Measurements from ENCODE around the gene MAP2K1. TPM values are rescaled to one million over a fixed set of nuclear protein-coding genes. Genes with fewer than 3 reads are reported as not detected.

MAP2K1 gene
- total RNA-seq, 1 donor from 2014 or later: 27.3 TPM

DNA sequence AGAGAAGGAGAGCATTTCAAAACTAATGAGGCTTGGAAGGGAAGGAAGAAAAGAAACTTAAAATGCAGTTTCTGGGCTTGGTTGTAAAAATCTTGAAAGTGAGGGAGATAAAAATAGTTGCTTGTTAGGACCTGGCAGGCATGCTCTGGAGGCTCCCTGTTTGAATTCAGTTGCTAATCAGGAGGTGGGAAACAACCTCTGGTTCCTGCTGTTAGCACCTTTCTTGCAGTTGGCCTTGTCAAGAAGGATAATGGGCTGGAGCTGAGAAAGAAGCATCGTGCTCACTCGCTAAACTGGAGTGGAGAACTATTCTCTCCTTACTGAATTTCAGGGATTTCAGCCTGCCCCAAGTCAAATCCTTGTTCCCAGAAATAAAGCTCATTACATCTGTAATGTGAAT is 87.4 kb downstream of the MAP2K1 start:
- H3K4me1 Mint-ChIP-seq (ENCODE audit: low read depth, unreplicated experiment): peaks cover 3% of the 10 kb centered on the region

DNA sequence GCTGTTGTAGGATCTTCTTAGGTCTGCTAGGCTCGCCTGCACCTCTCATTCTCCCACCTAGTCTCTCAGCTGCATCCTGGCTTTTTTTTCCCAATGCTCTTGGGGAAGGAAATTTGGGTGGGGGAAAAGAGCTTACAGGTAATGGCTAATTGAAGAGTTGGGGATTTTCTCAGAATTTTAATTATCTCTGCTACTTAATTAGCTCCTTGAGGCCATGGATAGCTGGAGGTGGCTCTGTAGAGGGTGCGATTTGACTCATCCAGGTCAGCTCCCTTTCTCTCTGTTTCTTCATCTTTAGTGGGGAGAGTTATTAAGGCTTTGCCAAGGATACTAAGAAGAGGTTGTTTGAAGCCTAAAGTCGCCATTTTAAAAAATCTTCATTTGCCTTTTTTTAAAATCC is 88.3 kb downstream of the MAP2K1 start:
- H3K36me3 Mint-ChIP-seq (ENCODE audit: unreplicated experiment): no peaks in the 10 kb centered on the region

More for the DNA sequence above, 87.4 kb downstream of the MAP2K1 start:
- Mint-ChIP-seq H3K27me3 (ENCODE audit: unreplicated experiment) (peaks cover 5% of the 10 kb centered on the region), H3K9me3 (ENCODE audit: unreplicated experiment) (no peaks in the 10 kb centered on the region), H3K4me3 (ENCODE audit: unreplicated experiment) (no peak overlapping the region), H3K36me3 (ENCODE audit: unreplicated experiment) (no peaks in the 10 kb centered on the region), H3K27ac (ENCODE audit: unreplicated experiment) (no peak overlapping the region)
- TF ChIP-seq, protein P1, sequence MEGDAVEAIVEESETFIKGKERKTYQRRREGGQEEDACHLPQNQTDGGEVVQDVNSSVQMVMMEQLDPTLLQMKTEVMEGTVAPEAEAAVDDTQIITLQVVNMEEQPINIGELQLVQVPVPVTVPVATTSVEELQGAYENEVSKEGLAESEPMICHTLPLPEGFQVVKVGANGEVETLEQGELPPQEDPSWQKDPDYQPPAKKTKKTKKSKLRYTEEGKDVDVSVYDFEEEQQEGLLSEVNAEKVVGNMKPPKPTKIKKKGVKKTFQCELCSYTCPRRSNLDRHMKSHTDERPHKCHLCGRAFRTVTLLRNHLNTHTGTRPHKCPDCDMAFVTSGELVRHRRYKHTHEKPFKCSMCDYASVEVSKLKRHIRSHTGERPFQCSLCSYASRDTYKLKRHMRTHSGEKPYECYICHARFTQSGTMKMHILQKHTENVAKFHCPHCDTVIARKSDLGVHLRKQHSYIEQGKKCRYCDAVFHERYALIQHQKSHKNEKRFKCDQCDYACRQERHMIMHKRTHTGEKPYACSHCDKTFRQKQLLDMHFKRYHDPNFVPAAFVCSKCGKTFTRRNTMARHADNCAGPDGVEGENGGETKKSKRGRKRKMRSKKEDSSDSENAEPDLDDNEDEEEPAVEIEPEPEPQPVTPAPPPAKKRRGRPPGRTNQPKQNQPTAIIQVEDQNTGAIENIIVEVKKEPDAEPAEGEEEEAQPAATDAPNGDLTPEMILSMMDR (IDR thresholded peaks at IDR 0.05; ENCODE audit: partially characterized antibody, unreplicated experiment): no peak
- DNase-seq: no peak

DNA sequence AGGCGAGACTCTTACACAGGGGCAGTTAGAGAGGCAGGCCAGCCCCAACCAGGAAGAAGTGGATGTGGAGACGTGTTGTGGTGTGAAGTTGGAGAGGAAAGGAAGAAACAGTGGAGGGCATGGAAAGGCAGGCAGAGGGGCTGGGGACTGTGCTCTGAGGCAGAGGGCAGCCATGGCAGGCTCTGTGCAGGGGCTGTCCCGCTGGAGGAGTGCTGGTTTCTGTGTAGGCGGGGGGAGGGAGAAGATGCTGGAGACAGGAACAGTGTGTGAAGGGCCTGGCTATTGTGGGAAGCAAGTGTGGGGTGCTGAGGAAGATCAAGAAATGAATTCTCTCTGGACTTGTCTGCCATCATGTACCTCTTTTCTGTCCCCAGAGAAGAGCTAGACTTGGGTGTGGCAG is 89.8 kb downstream of the MAP2K1 start:
- H3K9me3 Mint-ChIP-seq (ENCODE audit: unreplicated experiment): no peaks in the 10 kb centered on the region
- H3K27ac Mint-ChIP-seq (ENCODE audit: unreplicated experiment): no peak overlapping the region
- TF ChIP-seq, protein P1 (IDR thresholded peaks at IDR 0.05; ENCODE audit: partially characterized antibody, unreplicated experiment): no peak
- H3K4me1 Mint-ChIP-seq (ENCODE audit: low read depth, unreplicated experiment): peaks cover 3% of the 10 kb centered on the region
- no peaks in the 10 kb centered on the region for H3K36me3 Mint-ChIP-seq (ENCODE audit: unreplicated experiment)
- H3K27me3 Mint-ChIP-seq (ENCODE audit: unreplicated experiment): peaks cover 5% of the 10 kb centered on the region
- DNase-seq: no peak
- H3K4me3 Mint-ChIP-seq (ENCODE audit: unreplicated experiment): no peak overlapping the region

More for the DNA sequence above, 88.3 kb downstream of the MAP2K1 start:
- TF ChIP-seq, protein P1 (IDR thresholded peaks at IDR 0.05; ENCODE audit: partially characterized antibody, unreplicated experiment): no peak
- Mint-ChIP-seq H3K4me3 (ENCODE audit: unreplicated experiment) (no peak overlapping the region), H3K9me3 (ENCODE audit: unreplicated experiment) (no peaks in the 10 kb centered on the region), H3K27me3 (ENCODE audit: unreplicated experiment) (peaks cover 5% of the 10 kb centered on the region), H3K4me1 (ENCODE audit: low read depth, unreplicated experiment) (peaks cover 3% of the 10 kb centered on the region), H3K27ac (ENCODE audit: unreplicated experiment) (no peak overlapping the region)
- no peak for DNase-seq

DNA sequence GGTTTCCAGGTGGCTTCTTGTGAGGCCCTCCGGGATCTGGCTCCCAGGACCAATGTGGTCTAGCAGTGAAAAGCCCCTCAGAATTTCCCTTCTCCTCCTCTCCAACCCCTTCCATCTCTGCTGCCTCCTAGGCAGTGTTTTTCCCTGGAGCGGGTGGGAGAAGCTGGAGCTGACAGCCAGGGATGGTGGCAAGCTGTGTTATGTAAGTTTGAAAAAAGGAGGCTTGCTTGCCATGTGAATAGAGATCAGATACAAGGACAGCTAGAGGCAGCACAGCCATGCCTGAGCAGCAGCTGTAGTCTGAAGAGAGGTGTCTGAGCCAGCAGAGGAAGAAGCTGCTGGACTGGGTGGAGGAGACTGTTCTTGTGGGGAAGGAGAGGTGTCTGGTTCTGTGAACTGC is 90.3 kb downstream of the MAP2K1 start:
- H3K27me3 Mint-ChIP-seq (ENCODE audit: unreplicated experiment): peaks cover 5% of the 10 kb centered on the region
- H3K4me3 Mint-ChIP-seq (ENCODE audit: unreplicated experiment): no peak overlapping the region
- no peak for DNase-seq
- no peaks in the 10 kb centered on the region for H3K36me3 Mint-ChIP-seq (ENCODE audit: unreplicated experiment)
- no peak overlapping the region for H3K27ac Mint-ChIP-seq (ENCODE audit: unreplicated experiment)
- H3K4me1 Mint-ChIP-seq (ENCODE audit: low read depth, unreplicated experiment): peaks cover 3% of the 10 kb centered on the region
- no peaks in the 10 kb centered on the region for H3K9me3 Mint-ChIP-seq (ENCODE audit: unreplicated experiment)
- TF ChIP-seq, protein P1 (IDR thresholded peaks at IDR 0.05; ENCODE audit: partially characterized antibody, unreplicated experiment): no peak

DNA sequence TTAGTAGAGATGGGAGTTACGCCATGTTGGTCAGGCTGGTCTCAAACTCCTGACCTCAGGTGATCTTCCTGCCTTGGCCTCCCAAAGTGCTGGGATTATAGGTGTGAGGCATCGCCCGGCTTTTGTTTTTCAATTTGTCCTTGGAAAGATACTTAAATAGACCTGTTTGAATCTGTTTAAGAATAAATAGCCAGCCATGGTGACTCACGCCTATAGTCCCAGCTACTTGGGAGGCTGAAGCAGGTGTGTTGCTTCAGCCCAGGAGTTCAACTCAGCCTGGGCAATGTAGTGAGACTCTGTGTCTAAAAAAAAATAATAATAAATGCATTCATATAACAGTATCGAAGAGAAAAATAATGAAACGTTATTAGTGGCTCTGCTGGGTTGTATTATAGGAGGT is 93.6 kb downstream of the MAP2K1 start:
- Mint-ChIP-seq H3K27me3 (ENCODE audit: unreplicated experiment) (peaks cover 3% of the 10 kb centered on the region), H3K36me3 (ENCODE audit: unreplicated experiment) (no peaks in the 10 kb centered on the region)

More for the DNA sequence above, 93.6 kb downstream of the MAP2K1 start:
- Mint-ChIP-seq H3K4me1 (ENCODE audit: low read depth, unreplicated experiment) (no peaks in the 10 kb centered on the region), H3K4me3 (ENCODE audit: unreplicated experiment) (no peak overlapping the region), H3K9me3 (ENCODE audit: unreplicated experiment) (no peaks in the 10 kb centered on the region), H3K27ac (ENCODE audit: unreplicated experiment) (no peak overlapping the region)
- no peak for DNase-seq
- TF ChIP-seq, protein P1 (IDR thresholded peaks at IDR 0.05; ENCODE audit: partially characterized antibody, unreplicated experiment): no peak
